Activated naive CD8-positive, alpha-beta T cell (primary cell): ENCODE results near the gene MAD1L1.
A peak's percentile ranks its signal among the peaks of the same experiment; 100 is the strongest.
"Not testable (repeated sequence)": the region's sequence is repeated elsewhere in the genome, so short reads cannot be mapped to it uniquely, and the experiment has no call there.

Experiments
- H3K27ac Mint-ChIP-seq: one replicate; pipeline ENCODE4 v1.8.0; 2021; ENCODE audit warnings: mixed read lengths
- H3K27me3 Mint-ChIP-seq: one replicate; pipeline ENCODE4 v1.8.0; 2021; ENCODE audit warnings: mixed read lengths
- H3K36me3 Mint-ChIP-seq: one replicate; pipeline ENCODE4 v1.8.0; 2021; ENCODE audit warnings: mixed read lengths
- H3K4me1 Mint-ChIP-seq: one replicate; pipeline ENCODE4 v1.8.0; 2021; ENCODE audit warnings: low read depth, mixed read lengths
- H3K4me3 Mint-ChIP-seq: one replicate; pipeline ENCODE4 v1.8.0; 2021; ENCODE audit warnings: mild to moderate bottlenecking, mixed read lengths
- H3K9me3 Mint-ChIP-seq: one replicate; pipeline ENCODE4 v1.8.0; 2021; ENCODE audit warnings: low read depth, mixed read lengths

MAD1L1 gene

DNA sequence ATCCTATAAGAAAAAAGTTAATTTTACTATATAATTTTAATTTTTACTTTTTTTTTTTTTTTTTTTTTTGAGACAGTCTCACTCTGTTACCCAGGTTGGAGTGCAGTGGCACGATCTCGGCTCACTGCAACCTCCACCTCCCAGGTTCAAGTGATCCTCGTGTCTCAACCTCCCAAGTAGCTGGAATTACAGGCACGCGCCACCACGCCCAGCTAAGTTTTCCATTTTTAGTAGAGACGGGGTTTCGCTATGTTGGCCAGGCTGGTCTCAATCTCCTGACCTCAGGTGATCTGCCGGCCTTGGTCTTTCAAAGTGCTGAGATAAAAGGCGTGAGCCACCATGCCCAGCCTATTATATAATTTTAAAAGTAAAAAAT lies 262.5 kb downstream of the MAD1L1 start:
- H3K27ac Mint-ChIP-seq, H3K4me3 Mint-ChIP-seq, H3K36me3 Mint-ChIP-seq, H3K9me3 Mint-ChIP-seq, H3K27me3 Mint-ChIP-seq: not testable (repeated sequence)
- H3K4me1 Mint-ChIP-seq, result peaks cover 16% of the 10 kb centered on the region

DNA sequence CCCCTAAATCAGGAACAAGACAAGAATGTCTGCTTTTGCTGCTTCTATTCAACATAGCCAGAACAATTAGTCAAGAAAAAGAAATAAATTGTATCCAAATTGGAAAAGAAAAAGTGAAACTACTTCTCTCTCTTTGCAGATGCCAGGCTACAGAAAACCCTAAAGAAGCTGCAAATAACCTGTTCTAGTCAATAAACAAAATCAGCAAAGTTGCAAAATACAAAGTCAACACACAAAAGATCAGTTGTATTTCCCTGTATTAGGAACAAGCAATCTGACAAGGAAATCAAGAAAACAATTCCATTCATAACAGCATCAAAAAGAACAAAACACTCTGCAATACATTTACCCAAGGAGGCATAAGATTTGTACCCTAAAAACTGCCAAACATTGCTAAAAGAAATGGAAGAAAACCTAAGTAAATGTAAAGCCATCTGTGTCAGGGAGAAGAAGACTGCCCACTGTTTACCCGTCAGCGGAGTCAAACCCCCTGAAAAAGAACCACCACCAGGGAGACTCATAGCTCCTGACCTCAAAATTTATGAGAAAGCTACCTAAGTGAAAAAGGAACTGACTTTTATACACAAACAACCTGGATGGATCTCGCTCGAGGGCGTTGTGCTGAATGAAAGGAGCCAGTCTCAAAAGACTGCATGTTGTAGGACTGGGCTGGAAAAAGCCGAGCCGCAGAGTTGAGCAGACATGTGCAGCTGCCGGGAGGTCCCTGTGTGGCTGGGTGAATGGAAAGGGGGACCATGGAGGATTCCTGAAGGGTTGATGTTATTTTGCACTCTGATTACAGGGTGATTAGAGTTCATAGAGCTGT lies 263.1 kb downstream of the MAD1L1 start:
- H3K4me3 Mint-ChIP-seq, result no peak overlapping the region
- peaks cover 8% of the 10 kb centered on the region for H3K36me3 Mint-ChIP-seq
- H3K27me3 Mint-ChIP-seq, result no peaks in the 10 kb centered on the region
- peaks cover 16% of the 10 kb centered on the region for H3K4me1 Mint-ChIP-seq
- peak overlapping the region; percentile 1 for H3K27ac Mint-ChIP-seq
- H3K9me3 Mint-ChIP-seq, result no peaks in the 10 kb centered on the region

DNA sequence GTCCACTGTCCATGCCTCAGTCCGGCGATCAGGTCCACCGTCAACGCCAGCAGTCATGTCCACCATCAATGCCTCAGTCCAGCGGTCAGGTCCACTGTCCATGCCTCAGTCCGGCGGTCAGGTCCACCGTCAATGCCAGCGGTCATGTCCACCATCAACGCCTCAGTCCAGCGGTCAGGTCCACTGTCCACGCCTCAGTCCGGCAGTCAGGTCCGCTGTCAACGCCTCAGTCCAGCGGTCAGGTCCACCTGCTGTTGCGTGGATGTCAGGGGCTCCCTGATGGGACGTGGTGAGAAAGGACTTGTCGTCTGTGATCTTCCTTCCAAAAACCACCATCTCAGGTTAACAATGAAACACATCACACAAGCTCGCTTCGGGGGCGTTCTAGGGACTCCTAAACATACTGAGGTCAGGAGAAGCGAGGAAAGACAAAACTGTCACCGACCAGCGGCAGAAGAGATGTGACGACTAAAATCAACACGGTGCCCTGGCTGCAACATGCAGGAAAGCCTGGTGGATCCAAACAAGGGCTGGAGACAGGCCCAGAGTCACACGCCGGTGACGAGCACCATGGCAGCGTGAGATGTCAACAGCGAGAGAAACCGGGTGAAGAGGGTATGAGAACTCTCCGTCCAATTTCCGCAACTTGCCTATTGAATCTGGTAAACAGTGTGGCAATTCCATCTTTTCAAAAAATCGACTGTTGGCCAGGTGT lies 264.2 kb downstream of the MAD1L1 start:
- Mint-ChIP-seq H3K27me3 (no peaks in the 10 kb centered on the region), H3K9me3 (no peaks in the 10 kb centered on the region), H3K36me3 (peaks cover 13% of the 10 kb centered on the region), H3K4me3 (no peak overlapping the region), H3K27ac (no peak overlapping the region), H3K4me1 (peaks cover 10% of the 10 kb centered on the region)

DNA sequence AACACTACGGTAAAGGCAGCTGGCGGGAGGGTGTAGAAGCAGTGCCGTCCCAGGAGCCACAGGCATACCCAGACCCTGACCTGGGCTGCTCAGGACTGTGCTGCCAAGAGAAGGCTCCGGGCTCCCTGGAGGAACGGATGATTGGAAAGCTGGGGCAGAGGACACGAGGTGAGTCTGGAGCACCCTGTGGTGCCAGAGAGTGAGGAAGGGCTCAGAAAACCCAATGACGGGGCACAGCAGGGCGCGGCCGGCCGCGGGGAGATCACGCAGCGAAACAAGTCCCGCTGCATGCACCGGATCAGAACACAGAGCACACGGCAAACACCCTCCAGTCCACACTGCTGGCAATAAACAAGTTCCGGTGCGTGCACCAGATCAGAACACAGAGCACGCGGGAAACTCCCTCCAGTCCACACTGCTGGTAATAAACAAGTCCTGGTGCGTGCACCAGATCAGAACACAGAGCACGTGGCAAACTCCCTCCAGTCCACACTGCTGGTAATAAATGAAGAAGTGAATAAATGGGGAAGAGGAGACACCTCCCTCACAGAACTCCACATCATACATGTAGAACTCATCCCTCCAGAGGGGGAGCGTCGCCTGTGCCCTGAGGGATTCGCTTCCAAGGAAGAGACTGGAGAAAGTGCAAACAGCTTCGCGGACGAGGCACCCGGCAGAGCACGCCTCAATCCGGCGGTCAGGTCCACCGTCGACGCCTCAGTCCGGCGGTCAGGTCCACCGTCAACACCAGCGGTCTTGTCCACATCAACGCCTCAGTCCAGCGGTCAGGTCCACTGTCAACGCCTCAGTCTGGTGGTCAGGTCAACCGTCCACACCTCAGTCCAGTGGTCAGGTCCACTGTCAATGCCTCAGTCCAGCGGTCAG lies 265.0 kb downstream of the MAD1L1 start:
- H3K4me3 Mint-ChIP-seq, result no peak overlapping the region

DNA sequence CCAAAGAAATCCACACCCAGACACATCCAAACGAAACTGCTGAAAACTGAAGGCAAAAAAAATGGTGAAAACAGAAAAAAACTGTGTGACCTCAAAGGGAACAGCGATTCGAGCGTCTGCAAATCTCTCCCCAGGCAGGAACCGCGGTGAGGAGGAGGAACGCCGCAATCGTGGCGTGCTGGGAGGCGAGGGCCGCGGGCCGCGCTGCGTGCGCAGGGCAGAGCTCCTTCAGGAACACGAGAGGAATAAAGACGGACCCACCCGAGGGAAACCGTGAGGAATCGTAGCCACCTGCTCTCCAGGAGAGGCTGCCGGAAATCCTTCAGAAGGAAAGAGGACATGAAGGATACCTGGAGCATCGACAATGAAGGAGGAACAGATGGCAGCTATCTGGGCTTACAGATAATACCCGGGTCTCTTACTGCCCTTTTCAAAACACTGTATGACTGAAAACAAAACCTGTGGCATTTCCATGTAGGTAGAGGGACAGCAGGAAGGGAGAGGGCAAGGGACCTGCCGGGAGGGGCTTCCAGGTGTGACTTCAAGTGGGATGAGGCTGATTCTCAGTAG lies 266.0 kb downstream of the MAD1L1 start:
- Mint-ChIP-seq H3K4me1 (peaks cover 19% of the 10 kb centered on the region), H3K9me3 (peaks cover 4% of the 10 kb centered on the region), H3K36me3 (peaks cover 18% of the 10 kb centered on the region), H3K27me3 (no peaks in the 10 kb centered on the region), H3K27ac (no peak overlapping the region), H3K4me3 (no peak overlapping the region)

More for the DNA sequence above, 265.0 kb downstream of the MAD1L1 start:
- peaks cover 13% of the 10 kb centered on the region for H3K36me3 Mint-ChIP-seq
- H3K27ac Mint-ChIP-seq, result no peak overlapping the region
- no peaks in the 10 kb centered on the region for H3K27me3 Mint-ChIP-seq
- peaks cover 10% of the 10 kb centered on the region for H3K4me1 Mint-ChIP-seq
- H3K9me3 Mint-ChIP-seq, result no peaks in the 10 kb centered on the region

DNA sequence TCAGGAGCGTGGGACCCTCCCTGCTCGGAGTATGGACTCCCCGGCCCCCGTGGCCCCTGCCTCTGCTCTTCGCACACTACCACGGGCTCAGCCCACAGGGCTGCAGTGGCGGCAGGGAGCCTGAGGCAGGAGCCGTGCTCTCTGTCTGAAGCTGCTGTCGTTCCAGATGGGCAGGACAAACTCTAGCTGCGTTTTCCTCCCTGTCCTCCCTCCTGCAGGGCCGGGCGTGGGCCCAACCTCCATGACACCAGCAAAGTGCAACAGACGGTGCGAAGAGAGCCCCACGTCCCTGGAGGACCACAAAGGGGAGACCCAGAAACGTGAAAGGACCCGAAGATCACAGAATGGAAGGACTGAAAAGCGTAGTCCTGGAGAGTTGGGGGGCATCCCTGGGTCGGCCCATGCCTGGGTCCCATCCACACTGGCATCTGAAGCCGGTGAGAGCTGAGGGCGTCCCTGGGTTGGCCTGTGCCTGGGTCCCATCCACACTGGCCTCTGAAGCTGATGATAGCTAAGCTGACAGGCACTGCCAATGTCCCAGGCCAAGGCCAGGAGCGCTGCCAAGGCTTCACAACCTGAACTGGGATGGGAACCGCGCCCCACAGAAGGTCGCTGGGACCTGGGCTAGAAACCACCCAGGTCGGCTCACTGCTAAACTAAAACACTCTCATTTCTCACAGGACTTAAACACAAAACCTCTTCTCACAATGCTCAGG lies 267.0 kb downstream of the MAD1L1 start:
- no peak overlapping the region for H3K4me3 Mint-ChIP-seq
- peaks cover 4% of the 10 kb centered on the region for H3K9me3 Mint-ChIP-seq
- H3K27me3 Mint-ChIP-seq, result no peaks in the 10 kb centered on the region
- H3K36me3 Mint-ChIP-seq, result peaks cover 18% of the 10 kb centered on the region
- H3K27ac Mint-ChIP-seq, result no peak overlapping the region
- peaks cover 25% of the 10 kb centered on the region for H3K4me1 Mint-ChIP-seq

DNA sequence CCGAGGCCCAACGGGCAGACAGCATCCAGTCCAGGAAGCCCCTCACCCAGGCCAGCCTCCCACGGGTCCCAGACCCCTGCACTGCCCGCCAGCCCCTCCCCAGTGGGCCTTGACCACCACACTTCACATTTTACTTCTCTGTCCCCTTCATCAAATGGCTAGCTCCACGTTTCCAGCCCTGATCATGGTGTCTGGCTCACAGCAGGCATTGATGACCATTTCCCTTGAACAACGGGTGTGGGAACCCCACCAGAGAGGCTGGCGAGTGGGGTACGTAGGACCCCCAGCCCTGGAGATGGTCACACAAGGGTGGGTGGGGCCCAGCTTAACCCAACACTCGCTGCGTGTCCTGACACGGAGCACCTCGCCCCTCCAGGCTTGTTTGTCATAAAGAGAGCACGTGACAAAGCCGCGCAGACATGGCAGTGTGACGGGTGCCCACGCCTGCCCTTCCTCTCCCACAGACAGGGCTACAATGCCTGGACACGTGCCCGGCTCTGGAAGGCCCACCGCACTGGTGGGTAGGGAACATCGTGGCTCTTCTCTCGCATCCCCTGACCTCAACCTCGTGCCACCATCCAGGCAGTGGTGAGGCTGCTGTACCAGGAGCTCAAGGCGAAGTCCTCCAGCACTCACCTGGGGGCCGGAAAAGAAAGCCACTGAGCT lies 267.7 kb downstream of the MAD1L1 start:
- Mint-ChIP-seq H3K36me3 (peaks cover 21% of the 10 kb centered on the region), H3K4me1 (peaks cover 25% of the 10 kb centered on the region), H3K27ac (no peak overlapping the region), H3K9me3 (peaks cover 4% of the 10 kb centered on the region), H3K27me3 (no peaks in the 10 kb centered on the region), H3K4me3 (no peak overlapping the region)

DNA sequence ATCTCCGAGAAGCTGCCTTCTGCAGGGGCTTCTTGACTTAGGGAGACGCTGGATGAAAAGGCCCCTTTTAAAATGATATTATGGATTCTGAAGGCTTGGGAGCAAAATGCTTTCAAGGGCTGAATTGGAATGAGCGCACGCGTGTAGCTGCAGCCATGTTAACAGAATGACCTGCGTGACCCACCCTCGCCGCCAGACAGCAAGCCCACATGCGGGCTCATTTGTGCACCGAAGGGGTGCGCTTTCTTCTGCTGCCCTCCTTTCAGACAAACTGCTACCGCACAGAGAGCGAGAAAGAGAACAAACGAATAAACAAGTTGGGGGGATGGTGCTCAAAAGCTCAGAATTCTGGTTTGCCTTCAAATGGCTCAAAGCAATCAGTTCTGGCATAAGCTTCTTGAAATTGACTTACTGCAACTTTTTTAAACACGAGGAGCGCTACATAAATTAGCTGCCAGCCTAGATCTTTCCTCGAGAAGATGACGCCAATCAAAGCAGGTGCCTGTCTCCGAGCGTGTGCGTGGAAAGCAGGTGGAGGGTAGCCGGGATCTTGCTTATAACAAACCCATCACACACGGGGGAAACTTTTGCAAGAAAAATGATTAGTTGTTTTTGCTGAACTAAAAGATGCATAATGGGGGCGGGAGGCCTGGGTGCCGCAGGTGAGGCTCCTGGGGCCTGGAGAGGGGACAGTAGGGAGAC lies 268.4 kb downstream of the MAD1L1 start:
- Mint-ChIP-seq H3K27ac (no peak overlapping the region), H3K36me3 (peaks cover 23% of the 10 kb centered on the region), H3K9me3 (peaks cover 4% of the 10 kb centered on the region), H3K27me3 (no peaks in the 10 kb centered on the region), H3K4me3 (no peak overlapping the region), H3K4me1 (peaks cover 21% of the 10 kb centered on the region)

DNA sequence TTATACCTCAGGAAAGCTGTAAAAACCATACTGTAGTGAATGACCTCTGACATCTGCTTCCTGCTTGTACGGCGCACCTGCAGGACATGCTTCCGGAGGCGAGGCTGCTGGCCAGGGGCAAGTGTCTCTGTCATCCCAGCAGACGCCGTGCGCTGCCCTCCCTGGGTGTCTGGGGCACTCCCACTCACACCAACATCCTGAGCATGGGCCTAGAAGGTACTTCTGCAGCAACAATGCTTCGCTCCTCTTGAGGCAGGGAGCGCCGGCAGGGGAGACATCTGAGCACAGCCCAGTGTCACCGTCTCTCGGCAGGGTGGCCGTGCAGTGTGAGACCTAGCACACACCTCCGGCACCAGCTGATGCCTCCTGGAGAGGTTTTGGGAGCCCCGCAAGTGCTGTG lies 269.2 kb downstream of the MAD1L1 start:
- Mint-ChIP-seq H3K4me3 (no peak overlapping the region), H3K27me3 (no peaks in the 10 kb centered on the region), H3K27ac (no peak overlapping the region), H3K4me1 (peaks cover 22% of the 10 kb centered on the region), H3K36me3 (peaks cover 28% of the 10 kb centered on the region), H3K9me3 (peaks cover 4% of the 10 kb centered on the region)

DNA sequence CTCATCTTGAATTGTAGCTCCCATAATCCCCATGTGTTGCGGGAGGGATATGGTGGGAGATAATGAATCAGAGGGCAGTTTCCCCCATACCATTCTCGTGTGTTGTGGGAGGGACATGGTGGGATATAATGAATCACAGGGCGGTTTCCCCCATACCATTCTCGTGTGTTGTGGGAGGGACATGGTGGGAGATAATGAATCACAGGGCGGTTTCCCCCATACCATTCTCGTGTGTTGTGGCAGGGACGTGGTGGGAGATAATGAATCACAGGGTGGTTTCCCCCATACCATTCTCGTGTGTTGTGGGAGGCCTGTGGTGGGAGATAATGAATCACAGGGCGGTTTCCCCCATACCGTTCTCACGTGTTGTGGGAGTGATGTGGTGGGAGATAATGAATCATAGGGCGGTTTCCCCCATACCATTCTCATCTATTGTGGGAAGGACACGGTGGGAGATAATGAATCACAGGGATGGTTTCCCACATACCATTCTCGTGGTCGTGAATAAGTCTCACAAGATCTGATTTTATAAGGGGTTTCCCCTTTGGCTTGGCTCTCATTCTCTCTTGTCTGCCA lies 271.0 kb downstream of the MAD1L1 start:
- Mint-ChIP-seq H3K4me3 (peak overlapping the region; percentile 56), H3K4me1 (peaks cover 21% of the 10 kb centered on the region), H3K9me3 (peaks cover 4% of the 10 kb centered on the region), H3K27me3 (no peaks in the 10 kb centered on the region), H3K27ac (peak overlapping the region; percentile 91), H3K36me3 (peaks cover 25% of the 10 kb centered on the region)

DNA sequence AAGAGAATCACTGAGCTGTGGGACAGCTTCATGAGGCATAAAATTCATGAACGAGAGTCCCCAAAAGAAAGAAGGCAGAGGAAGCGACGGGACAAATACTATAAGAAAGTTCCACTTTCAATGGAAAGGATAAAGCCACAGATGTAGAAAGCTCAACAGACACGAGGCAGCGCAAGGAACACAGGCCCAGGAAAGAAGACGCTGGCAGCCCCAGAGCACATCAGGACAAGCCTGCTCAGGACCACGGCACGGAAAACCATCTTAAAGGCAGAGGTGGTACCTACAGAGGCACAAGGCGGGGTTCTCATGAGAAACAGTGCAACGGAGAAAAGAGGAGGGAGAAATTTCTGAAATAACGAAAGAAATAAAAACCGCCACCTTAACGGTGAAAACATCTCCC lies 273.4 kb downstream of the MAD1L1 start:
- H3K4me1 Mint-ChIP-seq, result peaks cover 21% of the 10 kb centered on the region
- H3K36me3 Mint-ChIP-seq, result peaks cover 22% of the 10 kb centered on the region
- H3K27ac Mint-ChIP-seq, result peak overlapping the region; percentile 61
- H3K27me3 Mint-ChIP-seq, result no peaks in the 10 kb centered on the region
- peaks cover 4% of the 10 kb centered on the region for H3K9me3 Mint-ChIP-seq
- no peak overlapping the region for H3K4me3 Mint-ChIP-seq

DNA sequence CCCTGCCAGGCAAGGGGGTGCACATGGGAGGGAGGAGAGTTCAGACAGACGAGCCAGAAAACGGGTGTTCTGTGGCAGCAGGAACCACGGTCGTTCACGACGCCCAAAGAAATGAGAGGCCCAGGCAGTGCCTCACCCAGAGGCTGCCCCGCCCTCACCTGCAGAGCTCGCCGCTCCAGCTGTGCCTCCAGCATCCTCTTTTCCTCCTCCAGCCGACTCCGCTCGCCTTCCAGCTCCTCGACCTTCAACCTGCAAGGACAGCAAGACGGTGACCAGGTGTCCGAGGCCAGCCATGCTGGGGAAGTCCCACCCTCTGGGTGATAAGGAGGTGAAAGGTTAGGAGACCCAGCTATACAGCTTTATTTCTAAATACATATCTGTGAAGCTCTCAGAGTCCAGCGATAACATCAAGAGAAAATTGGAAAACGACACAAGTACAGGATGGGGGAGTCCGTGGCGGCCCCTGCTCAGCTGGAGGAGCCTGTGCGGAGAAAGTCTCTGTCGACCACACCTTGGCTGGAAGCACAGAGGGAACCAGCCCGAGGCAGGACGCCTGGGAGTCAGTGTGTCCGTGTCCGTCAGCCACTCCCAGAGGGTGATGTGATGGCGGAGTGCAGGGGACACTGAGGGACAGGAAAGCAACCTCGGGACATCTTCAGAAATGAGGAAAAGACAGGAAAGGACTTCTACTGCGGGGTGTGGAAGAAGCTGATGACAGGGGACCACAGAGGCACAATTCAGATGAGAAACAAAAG lies 275.1 kb downstream of the MAD1L1 start:
- no peak overlapping the region for H3K27ac Mint-ChIP-seq
- H3K4me3 Mint-ChIP-seq, result no peak overlapping the region
- no peaks in the 10 kb centered on the region for H3K27me3 Mint-ChIP-seq
- peaks cover 21% of the 10 kb centered on the region for H3K4me1 Mint-ChIP-seq
- H3K9me3 Mint-ChIP-seq, result peaks cover 4% of the 10 kb centered on the region
- peaks cover 21% of the 10 kb centered on the region for H3K36me3 Mint-ChIP-seq
